Measurements from ENCODE around the gene PALS2.

PALS2 gene

GRCh38 chr7:24604630-24605029 is 31.4 kb downstream of the PALS2 start:
- no peak overlapping the region for H3K4me3 ChIP-seq (ENCODE audit: low read length)
- DNase-seq (ENCODE audit: low read depth): no peak
- TF ChIP-seq, protein P1, sequence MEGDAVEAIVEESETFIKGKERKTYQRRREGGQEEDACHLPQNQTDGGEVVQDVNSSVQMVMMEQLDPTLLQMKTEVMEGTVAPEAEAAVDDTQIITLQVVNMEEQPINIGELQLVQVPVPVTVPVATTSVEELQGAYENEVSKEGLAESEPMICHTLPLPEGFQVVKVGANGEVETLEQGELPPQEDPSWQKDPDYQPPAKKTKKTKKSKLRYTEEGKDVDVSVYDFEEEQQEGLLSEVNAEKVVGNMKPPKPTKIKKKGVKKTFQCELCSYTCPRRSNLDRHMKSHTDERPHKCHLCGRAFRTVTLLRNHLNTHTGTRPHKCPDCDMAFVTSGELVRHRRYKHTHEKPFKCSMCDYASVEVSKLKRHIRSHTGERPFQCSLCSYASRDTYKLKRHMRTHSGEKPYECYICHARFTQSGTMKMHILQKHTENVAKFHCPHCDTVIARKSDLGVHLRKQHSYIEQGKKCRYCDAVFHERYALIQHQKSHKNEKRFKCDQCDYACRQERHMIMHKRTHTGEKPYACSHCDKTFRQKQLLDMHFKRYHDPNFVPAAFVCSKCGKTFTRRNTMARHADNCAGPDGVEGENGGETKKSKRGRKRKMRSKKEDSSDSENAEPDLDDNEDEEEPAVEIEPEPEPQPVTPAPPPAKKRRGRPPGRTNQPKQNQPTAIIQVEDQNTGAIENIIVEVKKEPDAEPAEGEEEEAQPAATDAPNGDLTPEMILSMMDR (IDR thresholded peaks at IDR 0.05; ENCODE audit: insufficient read depth, low read depth, low read length, missing control alignments): no peak

DNA sequence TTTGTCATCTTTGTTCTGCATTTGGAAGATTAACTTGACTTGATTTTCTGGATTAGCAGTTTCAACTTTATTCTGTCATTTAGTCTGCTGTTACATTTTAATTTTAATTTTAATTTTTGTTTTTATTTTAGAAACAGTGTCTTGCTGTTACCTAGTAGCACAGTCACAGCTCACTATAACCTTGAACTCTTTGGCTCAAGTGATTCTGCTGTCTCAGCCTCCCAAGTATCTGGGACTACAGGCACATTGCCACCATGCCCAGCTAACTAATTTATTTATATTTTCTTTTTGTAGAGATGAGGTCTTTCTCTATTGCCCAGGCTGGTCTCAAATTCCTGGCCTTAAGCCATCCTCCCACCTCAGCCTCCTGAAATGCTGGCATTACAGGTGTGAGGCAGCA is 35.3 kb downstream of the PALS2 start:
- TF ChIP-seq, protein P1 (IDR thresholded peaks at IDR 0.05; ENCODE audit: insufficient read depth, low read depth, low read length, missing control alignments): no peak

DNA sequence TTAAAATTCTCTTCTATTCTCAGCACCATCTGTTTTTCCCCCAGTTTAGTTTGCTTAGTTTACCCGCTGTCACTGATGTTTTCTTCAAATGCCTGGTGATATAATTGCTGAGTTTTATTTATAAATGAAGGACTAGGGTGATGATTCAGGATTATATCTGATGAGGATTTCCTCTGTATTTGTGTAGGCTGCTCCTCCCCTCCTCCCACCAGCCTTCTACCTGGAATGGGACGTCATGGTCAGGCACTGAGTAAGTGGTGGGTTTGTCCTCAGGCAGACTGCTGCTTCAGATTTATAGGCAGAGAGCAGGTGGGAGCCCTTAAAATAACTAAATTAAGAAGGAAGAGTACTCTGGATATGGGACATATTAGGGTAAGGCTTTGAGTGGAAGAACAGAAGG is 35.8 kb downstream of the PALS2 start:
- TF ChIP-seq, protein P1 (IDR thresholded peaks at IDR 0.05; ENCODE audit: insufficient read depth, low read depth, low read length, missing control alignments): no peak

More for the DNA sequence above, 35.3 kb downstream of the PALS2 start:
- no peak for DNase-seq (ENCODE audit: low read depth)
- H3K4me3 ChIP-seq (ENCODE audit: low read length): no peak overlapping the region

GRCh38 chr7:24609570-24609969 is 36.3 kb downstream of the PALS2 start:
- no peak for DNase-seq (ENCODE audit: low read depth)
- H3K4me3 ChIP-seq (ENCODE audit: low read length): no peak overlapping the region
- TF ChIP-seq, protein P1 (IDR thresholded peaks at IDR 0.05; ENCODE audit: insufficient read depth, low read depth, low read length, missing control alignments): no peak

More for the DNA sequence above, 35.8 kb downstream of the PALS2 start:
- H3K4me3 ChIP-seq (ENCODE audit: low read length): no peak overlapping the region
- peak; percentile 45 for DNase-seq (ENCODE audit: low read depth)

DNA sequence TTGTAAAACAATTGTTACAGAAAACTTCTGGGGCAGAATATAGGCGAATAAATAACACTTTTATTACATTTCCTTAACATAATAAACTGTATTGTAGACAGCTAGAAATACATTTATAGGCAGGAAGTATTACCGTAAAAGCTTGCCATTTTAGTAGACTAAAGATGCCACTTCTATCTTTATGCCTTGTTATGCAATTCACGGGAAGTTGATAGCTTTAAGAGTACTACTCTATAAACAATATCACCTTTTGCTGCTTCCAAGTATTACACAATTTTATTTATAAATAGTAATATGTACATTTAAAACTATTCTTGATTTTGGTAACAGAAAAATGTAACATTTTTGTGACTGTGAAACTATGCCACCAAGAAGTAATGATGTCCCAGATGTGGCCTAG is 37.9 kb downstream of the PALS2 start:
- TF ChIP-seq, protein P1 (IDR thresholded peaks at IDR 0.05; ENCODE audit: insufficient read depth, low read depth, low read length, missing control alignments): no peak
- no peak overlapping the region for H3K4me3 ChIP-seq (ENCODE audit: low read length)
- no peak for DNase-seq (ENCODE audit: low read depth)

GRCh38 chr7:24617957-24618616 is 44.8 kb downstream of the PALS2 start:
- no peak for DNase-seq (ENCODE audit: low read depth)
- TF ChIP-seq, protein P1 (IDR thresholded peaks at IDR 0.05; ENCODE audit: insufficient read depth, low read depth, low read length, missing control alignments): no peak
- H3K4me3 ChIP-seq (ENCODE audit: low read length): no peak overlapping the region

DNA sequence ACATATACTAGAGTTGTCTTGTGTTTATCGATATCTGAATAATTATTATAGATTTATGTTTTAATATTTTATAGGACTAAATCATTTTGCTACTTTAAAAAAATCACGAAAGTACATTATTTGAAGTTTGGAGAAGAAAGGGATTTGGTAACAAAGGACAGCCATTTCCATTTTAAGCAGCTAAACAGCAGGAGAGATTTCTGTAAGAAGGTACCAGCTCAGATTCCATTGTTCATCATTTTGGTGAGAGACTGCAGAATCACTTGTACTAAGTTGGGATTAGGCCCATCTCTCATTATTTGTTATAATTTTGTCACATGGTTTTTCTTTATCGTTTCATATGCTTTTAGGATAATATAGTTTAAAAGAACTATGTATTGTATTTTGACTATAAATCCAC is 46.7 kb downstream of the PALS2 start:
- H3K4me3 ChIP-seq (ENCODE audit: low read length): no peak overlapping the region
- TF ChIP-seq, protein P1 (IDR thresholded peaks at IDR 0.05; ENCODE audit: insufficient read depth, low read depth, low read length, missing control alignments): no peak
- no peak for DNase-seq (ENCODE audit: low read depth)

Data from epithelial cell of esophagus (primary cell).